HG03066 (cell line): ENCODE results near the gene ZNF467.
A peak's percentile ranks its signal among the peaks of the same experiment; 100 is the strongest.

Experiments used
- ATAC-seq: cut with Tn5 transposase; IDR thresholded peaks from one replicate; pipeline ENCODE4 v1.9.1; 2021; ENCODE audit warnings: low read depth; ENCODE audit not compliant: unreplicated experiment

Gene ZNF467

DNA sequence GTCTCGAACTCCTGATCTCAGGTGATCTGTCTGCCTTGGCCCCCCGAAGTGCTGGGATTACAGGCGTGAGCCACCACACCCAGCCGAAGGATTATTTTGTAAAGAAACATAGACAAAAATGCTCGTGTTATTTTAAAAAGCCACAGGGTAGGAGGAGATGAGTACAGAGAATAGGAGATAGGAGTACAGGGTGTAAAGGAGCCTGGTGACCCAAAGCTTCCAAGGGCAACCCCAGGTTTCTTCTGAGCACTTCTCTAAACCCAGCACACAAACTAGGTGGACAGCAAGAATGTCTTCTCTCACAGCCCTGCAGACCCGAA is 54.7 kb downstream of the ZNF467 start:
- ATAC-seq, result no peak

DNA sequence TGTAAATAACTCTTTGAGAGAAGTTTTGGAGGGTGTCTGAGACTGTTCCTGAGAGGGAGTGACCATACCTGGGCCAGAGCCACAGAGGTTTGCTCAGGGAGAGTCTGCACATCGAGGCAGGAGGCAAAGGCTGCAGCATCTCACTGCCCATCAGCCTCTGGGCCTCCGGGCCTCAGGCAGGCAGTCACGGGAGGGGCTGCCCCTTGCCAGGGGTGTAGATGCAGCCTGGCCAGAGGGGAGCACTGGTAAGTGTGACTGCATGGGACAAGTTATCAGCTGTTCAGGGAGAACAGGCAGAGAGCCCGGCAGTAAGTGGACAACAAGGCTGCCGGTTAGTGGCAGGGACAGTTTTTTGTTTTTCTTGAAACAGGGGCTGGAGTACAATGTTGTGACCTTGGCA is 55.9 kb downstream of the ZNF467 start:
- ATAC-seq, result no peak

DNA sequence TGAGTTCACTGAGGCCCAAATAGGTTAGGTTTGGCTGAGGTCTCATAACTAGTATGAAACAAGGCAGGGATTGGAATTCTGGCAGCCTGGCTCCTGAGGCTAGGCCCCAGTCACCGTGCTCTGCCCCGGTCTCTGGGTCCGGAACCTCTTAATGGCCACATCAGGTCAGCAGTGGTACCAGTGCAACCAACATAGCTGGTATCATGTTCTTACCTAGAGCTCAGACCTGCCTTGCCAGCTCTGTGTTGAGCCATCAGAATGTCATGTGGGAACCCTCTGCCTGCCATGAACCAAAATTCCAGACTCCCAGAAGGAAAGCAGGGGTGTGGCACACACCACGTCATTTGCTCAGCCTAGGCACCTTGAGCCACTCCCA is 56.5 kb downstream of the ZNF467 start:
- ATAC-seq, result no peak

DNA sequence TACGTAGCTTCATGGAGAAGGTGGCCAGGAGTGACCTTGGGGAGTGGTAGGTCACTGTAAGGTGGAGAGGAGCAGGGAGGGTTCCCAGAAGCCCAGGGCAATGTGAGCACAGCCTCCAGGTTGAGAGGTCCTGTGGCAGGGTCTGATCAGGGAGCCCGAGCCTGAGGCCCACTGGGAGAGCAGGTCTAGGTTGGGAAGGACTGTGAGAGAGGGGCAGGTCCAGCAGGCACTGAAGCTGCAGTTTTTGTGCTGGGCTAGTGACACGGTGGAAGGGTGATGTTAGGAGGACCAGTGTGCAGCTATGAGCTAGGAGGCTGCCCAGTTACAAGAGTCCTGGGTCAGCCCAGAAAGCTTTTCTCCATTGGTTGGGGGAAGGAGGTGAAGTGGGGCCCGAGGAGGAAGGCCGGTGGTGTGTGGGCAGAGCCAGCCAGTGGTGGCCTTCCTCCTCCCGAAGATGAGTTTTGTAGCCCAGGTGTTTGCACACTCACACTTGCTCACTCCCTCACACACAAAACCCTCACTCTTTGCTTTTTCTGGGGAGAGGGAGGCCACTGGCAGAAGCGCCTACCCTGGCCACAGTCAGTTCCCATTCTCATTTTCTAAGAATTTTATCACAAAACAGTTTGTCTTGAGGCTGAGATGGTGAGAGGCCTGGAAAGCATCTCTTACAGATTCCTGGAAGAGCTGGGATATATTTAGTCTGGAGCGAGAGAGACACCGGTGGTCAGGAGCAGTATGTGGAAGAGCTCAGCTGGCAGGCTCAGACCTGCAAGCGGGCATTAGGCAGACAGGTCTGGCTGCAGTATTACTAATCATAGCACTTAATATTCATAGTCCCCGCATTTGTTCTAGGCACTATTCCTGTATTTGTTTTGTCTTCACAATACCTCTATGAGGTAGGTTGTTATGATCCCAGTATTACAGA is 57.1 kb downstream of the ZNF467 start:
- no peak for ATAC-seq

DNA sequence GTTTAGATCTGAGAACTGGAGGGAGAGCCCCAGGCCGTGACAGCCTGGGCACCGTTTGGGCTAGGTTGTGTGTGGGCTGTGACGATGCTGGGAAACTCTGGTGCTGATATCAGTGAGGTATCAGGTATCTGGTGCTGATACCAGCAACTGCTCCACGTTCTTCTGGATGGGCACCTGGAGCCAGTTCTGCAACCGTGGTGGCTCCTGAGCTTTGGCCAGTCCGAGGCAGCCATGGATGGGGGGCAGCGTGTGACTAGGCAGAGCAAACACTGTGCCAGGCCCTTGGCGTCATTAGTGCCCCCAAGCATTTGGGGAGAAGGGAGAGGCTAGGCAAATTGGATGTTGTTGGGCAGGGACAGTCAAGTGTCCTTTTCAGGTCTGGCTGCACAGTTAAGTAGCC is 57.9 kb downstream of the ZNF467 start:
- ATAC-seq, result no peak

DNA sequence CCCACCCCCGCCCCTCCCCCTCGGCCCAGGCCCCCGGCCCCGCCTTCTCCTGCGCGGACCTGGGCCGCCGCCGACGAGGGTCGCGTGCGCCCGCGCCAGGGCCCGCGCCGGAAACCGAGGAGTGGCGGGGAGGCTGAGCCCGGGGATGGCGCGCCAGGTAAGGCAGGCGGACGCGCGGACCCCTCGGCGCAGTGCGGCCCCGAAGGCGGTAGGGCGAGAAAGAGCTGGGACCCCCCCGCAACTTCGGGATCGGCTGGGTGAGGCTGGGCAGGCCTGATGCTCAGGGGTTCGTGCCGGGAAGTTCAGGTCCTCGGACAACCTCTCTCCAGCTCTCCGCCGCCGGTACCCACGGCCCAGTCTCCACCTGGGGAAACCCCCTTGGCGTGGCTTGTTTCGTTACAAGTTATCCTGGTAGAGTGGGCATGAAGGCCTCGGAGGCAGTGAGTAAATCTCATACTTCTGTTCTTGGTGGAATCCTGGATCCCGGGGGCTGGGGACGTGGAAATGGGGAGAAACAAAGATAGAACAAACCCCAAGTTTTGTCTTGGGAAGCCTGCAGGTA is 58.4 kb downstream of the ZNF467 start:
- peak; percentile 32 for ATAC-seq
